ENCODE measurements around the gene RHO. TPM values are rescaled to one million over a fixed set of nuclear protein-coding genes. Genes with fewer than 3 reads are reported as not detected.
"Not testable (repeated sequence)": the region's sequence is repeated elsewhere in the genome, so short reads cannot be mapped to it uniquely, and the experiment has no call there.

RHO gene
- total RNA-seq, 1 experiment from 2014 or later: not detected

DNA sequence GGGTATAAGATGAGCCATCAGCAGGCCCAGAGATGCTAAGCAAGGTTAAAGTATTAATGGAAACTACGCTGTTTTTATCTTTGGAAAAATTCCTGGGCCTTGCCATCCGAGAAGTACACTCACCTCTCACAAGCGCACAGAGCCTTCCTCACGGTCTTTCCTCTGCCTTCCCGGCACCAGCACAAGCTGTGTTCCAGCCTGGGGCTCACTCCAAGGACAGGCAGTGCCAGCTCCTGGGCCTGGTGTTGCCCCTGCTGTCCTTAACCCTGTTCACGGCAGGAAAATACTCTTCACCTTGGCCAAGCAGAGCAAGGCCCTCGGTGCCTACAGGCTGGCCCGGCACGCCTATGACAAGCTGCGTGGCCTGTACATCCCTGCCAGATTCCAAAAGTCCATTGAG lies 14.3 kb upstream of the RHO start:
- TF ChIP-seq, protein P1, sequence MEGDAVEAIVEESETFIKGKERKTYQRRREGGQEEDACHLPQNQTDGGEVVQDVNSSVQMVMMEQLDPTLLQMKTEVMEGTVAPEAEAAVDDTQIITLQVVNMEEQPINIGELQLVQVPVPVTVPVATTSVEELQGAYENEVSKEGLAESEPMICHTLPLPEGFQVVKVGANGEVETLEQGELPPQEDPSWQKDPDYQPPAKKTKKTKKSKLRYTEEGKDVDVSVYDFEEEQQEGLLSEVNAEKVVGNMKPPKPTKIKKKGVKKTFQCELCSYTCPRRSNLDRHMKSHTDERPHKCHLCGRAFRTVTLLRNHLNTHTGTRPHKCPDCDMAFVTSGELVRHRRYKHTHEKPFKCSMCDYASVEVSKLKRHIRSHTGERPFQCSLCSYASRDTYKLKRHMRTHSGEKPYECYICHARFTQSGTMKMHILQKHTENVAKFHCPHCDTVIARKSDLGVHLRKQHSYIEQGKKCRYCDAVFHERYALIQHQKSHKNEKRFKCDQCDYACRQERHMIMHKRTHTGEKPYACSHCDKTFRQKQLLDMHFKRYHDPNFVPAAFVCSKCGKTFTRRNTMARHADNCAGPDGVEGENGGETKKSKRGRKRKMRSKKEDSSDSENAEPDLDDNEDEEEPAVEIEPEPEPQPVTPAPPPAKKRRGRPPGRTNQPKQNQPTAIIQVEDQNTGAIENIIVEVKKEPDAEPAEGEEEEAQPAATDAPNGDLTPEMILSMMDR (IDR thresholded peaks at IDR 0.05; ENCODE audit: unreplicated experiment): no peak
- Mint-ChIP-seq H3K9me3 (ENCODE audit: unreplicated experiment) (no peaks in the 10 kb centered on the region), H3K27me3 (ENCODE audit: insufficient read depth, unreplicated experiment) (no peaks in the 10 kb centered on the region), H3K4me1 (ENCODE audit: insufficient read depth, unreplicated experiment) (no peaks in the 10 kb centered on the region), H3K27ac (ENCODE audit: low read depth, unreplicated experiment) (no peak overlapping the region), H3K36me3 (ENCODE audit: insufficient read depth, unreplicated experiment) (peaks cover 13% of the 10 kb centered on the region), H3K4me3 (ENCODE audit: unreplicated experiment) (no peak overlapping the region)
- no TSS peak for BruUV-seq (replicated peaks)
- intact Hi-C loops (cut with micrococcal nuclease): no loop called here
- no peak for DNase-seq (ENCODE audit: unreplicated experiment)
- CTCF ChIA-PET: interaction anchor here (0.6 kb wide), 1 partner anchor 421 kb away, joined by 3 read pairs; no protein-coding TSS in a partner anchor
- POLR2A ChIA-PET: interaction anchor here (0.6 kb wide), 1 partner anchor 115 kb away, joined by 3 read pairs; no protein-coding TSS in a partner anchor

GRCh38 chr3:129514563-129514962 lies 13.9 kb upstream of the RHO start:
- DNase-seq (ENCODE audit: unreplicated experiment): no peak
- no TSS peak for BruUV-seq (replicated peaks)
- no peaks in the 10 kb centered on the region for H3K9me3 Mint-ChIP-seq (ENCODE audit: unreplicated experiment)
- H3K36me3 Mint-ChIP-seq (ENCODE audit: insufficient read depth, unreplicated experiment): peaks cover 13% of the 10 kb centered on the region
- ChIA-PET CTCF (interaction anchor here (0.6 kb wide), 1 partner anchor 421 kb away, joined by 3 read pairs; no protein-coding TSS in a partner anchor), POLR2A (interaction anchor here (0.6 kb wide), 1 partner anchor 116 kb away, joined by 3 read pairs; no protein-coding TSS in a partner anchor)
- H3K27me3 Mint-ChIP-seq (ENCODE audit: insufficient read depth, unreplicated experiment): no peaks in the 10 kb centered on the region
- intact Hi-C loops (cut with micrococcal nuclease): no loop called here
- H3K4me3 Mint-ChIP-seq (ENCODE audit: unreplicated experiment): no peak overlapping the region
- TF ChIP-seq, protein P1 (IDR thresholded peaks at IDR 0.05; ENCODE audit: unreplicated experiment): no peak
- no peak overlapping the region for H3K27ac Mint-ChIP-seq (ENCODE audit: low read depth, unreplicated experiment)
- no peaks in the 10 kb centered on the region for H3K4me1 Mint-ChIP-seq (ENCODE audit: insufficient read depth, unreplicated experiment)

- H3K4me1 Mint-ChIP-seq (ENCODE audit: insufficient read depth, unreplicated experiment); H3K27me3 Mint-ChIP-seq (ENCODE audit: insufficient read depth, unreplicated experiment); H3K27ac Mint-ChIP-seq (ENCODE audit: low read depth, unreplicated experiment); CTCF ChIA-PET; DNase-seq (ENCODE audit: unreplicated experiment); BruUV-seq (replicated peaks); intact Hi-C loops (cut with micrococcal nuclease); POLR2A ChIA-PET; H3K9me3 Mint-ChIP-seq (ENCODE audit: unreplicated experiment); H3K4me3 Mint-ChIP-seq (ENCODE audit: unreplicated experiment): not testable (repeated sequence)
- peaks cover 13% of the 10 kb centered on the region for H3K36me3 Mint-ChIP-seq (ENCODE audit: insufficient read depth, unreplicated experiment)
Measured at GRCh38 chr3:129515108-129515820, 13.2 kb upstream of the RHO start.

DNA sequence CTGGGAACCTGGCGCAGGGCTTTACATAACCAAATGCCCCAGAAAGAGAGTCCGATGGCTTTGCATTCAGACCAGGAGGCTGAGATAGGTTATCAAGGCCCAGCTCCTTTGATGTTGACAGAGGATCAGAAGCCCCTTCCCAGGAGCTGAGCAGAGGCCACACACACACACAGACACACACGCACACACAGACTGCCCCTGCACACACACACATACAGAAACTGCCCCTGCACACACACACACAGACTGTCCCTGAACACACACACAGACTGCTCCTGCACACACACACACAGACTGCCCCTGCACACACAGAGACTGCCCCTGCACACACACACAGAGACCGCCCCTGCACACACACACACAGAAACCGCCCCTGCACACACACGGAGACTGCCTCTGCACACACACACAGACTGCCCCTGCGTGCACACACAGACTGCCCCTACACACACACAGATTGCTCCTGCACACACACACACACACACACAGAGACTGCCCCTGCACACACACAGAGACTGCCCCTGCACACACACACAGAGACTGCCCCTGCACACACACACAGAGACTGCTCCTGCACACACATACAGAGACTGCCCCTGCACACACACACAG lies 12.5 kb upstream of the RHO start:
- H3K9me3 Mint-ChIP-seq (ENCODE audit: unreplicated experiment); POLR2A ChIA-PET; H3K27ac Mint-ChIP-seq (ENCODE audit: low read depth, unreplicated experiment); H3K4me1 Mint-ChIP-seq (ENCODE audit: insufficient read depth, unreplicated experiment); BruUV-seq (replicated peaks); H3K27me3 Mint-ChIP-seq (ENCODE audit: insufficient read depth, unreplicated experiment); H3K4me3 Mint-ChIP-seq (ENCODE audit: unreplicated experiment); intact Hi-C loops (cut with micrococcal nuclease); CTCF ChIA-PET; DNase-seq (ENCODE audit: unreplicated experiment): not testable (repeated sequence)
- peaks cover 13% of the 10 kb centered on the region for H3K36me3 Mint-ChIP-seq (ENCODE audit: insufficient read depth, unreplicated experiment)

- intact Hi-C loops (cut with micrococcal nuclease): no loop called here
- Mint-ChIP-seq H3K36me3 (ENCODE audit: insufficient read depth, unreplicated experiment) (peaks cover 10% of the 10 kb centered on the region), H3K4me3 (ENCODE audit: unreplicated experiment) (no peak overlapping the region), H3K4me1 (ENCODE audit: insufficient read depth, unreplicated experiment) (no peaks in the 10 kb centered on the region), H3K27me3 (ENCODE audit: insufficient read depth, unreplicated experiment) (no peaks in the 10 kb centered on the region), H3K27ac (ENCODE audit: low read depth, unreplicated experiment) (no peak overlapping the region), H3K9me3 (ENCODE audit: unreplicated experiment) (no peaks in the 10 kb centered on the region)
- ChIA-PET POLR2A (interaction anchor here (0.6 kb wide), 1 partner anchor 317 kb away, joined by 3 read pairs; no protein-coding TSS in a partner anchor), CTCF (no interaction called here)
- TF ChIP-seq, protein P1 (IDR thresholded peaks at IDR 0.05; ENCODE audit: unreplicated experiment): no peak
- no peak for DNase-seq (ENCODE audit: unreplicated experiment)
- no TSS peak for BruUV-seq (replicated peaks)
Measured at GRCh38 chr3:129517516-129517915, 10.9 kb upstream of the RHO start.
